PC-3 (cell line): ENCODE results near the gene PPIF. TPM values are rescaled to one million over a fixed set of nuclear protein-coding genes. Genes with fewer than 3 reads are reported as not detected.

Experiments used
- ATAC-seq: fragments of 200-7000 bp; cut with Tn5 transposase; 2 replicates; pipeline ENCODE4 v1.9.1; 2020; ENCODE audit warnings: mild to moderate bottlenecking, moderate library complexity
- BruUV-seq: library from RNA; stranded (reverse); fragments of 400-500 nt; replicated peaks from 2 replicates; lab custom pipeline; 2021; lab: Mats Ljungman, UMichigan
- CTCF ChIA-PET: fragments of 300-600 bp; sonication (Branson Sonifier 250); formaldehyde crosslinking; loops from one replicate; lab custom pipeline; 2022; ENCODE audit warnings: antibody characterized with exemption; lab: Charles Lee
- POLR2A ChIA-PET: fragments of 300-600 bp; sonication (Branson Sonifier 250); formaldehyde crosslinking; loops from one replicate; lab custom pipeline; 2022; ENCODE audit warnings: antibody characterized with exemption; ENCODE audit not compliant: unreplicated experiment; lab: Charles Lee
- DNase-seq: peaks from one replicate; pipeline ENCODE4 v3.0.0-alpha.2; 2015
- H2AFZ ChIP-seq: fragments of 300-600 bp; sonication (generic); 2 replicates; pipeline ENCODE4 v1.6.0; 2016; ENCODE audit warnings: antibody characterized with exemption, low read length
- H3F3A ChIP-seq: fragments of 300-600 bp; sonication (generic); one replicate; pipeline ENCODE4 v1.6.0; 2017; ENCODE audit warnings: antibody characterized with exemption, low read length, control low read depth, mild to moderate bottlenecking; ENCODE audit not compliant: unreplicated experiment
- H3K27ac ChIP-seq: fragments of 300-600 bp; sonication (generic); 2 replicates; pipeline ENCODE4 v1.5.1; 2016; ENCODE audit warnings: mild to moderate bottlenecking, low read length
- H3K27me3 ChIP-seq: fragments of 300-600 bp; sonication (generic); 2 replicates; pipeline ENCODE4 v1.6.1; 2016; ENCODE audit warnings: low read length, mixed read lengths
- H3K36me3 ChIP-seq: fragments of 300-600 bp; sonication (generic); 2 replicates; pipeline ENCODE4 v1.6.1; 2016; ENCODE audit warnings: low read depth, mixed run types, low read length, mixed read lengths
- H3K4me1 ChIP-seq: fragments of 300-600 bp; sonication (generic); 2 replicates; pipeline ENCODE4 v1.5.1; 2016; ENCODE audit warnings: low read length; ENCODE audit not compliant: insufficient read depth
- H3K4me2 ChIP-seq: fragments of 300-600 bp; sonication (generic); 2 replicates; pipeline ENCODE4 v1.6.0; 2016; ENCODE audit warnings: low read length
- H3K4me3 ChIP-seq: fragments of 300-600 bp; sonication (generic); 2 replicates; pipeline ENCODE4 v1.5.1; 2016; ENCODE audit warnings: mild to moderate bottlenecking, low read length, mixed read lengths
- H3K79me2 ChIP-seq: fragments of 300-600 bp; sonication (generic); 2 replicates; pipeline ENCODE4 v1.6.1; 2017; ENCODE audit warnings: low read length, mixed read lengths
- H3K9ac ChIP-seq: fragments of 300-600 bp; sonication (generic); 2 replicates; pipeline ENCODE4 v1.6.0; 2016; ENCODE audit warnings: mild to moderate bottlenecking, low read length
- H3K9me2 ChIP-seq: fragments of 300-600 bp; sonication (generic); replicated peaks from 2 replicates; pipeline ENCODE4 v1.6.1; 2016; ENCODE audit warnings: mixed run types, low read length, mixed read lengths
- H3K9me3 ChIP-seq: fragments of 300-600 bp; sonication (generic); 2 replicates; pipeline ENCODE4 v1.6.1; 2016; ENCODE audit warnings: low read length, mixed read lengths
- H4K20me1 ChIP-seq: fragments of 300-600 bp; sonication (generic); 2 replicates; pipeline ENCODE4 v1.6.1; 2016; ENCODE audit warnings: low read length, mixed read lengths
- EZH2 ChIP-seq: fragments of 300-600 bp; sonication (generic); IDR thresholded peaks from one replicate; pipeline ENCODE4 v1.6.1; 2017; ENCODE audit warnings: antibody characterized with exemption, mild to moderate bottlenecking, low read length; ENCODE audit not compliant: unreplicated experiment
- EZH2phosphoT487 ChIP-seq: fragments of 300-600 bp; sonication (generic); IDR thresholded peaks from 2 replicates; pipeline ENCODE4 v1.6.1; 2018; ENCODE audit warnings: mild to moderate bottlenecking, antibody characterized with exemption, low read length, borderline replicate concordance
- intact Hi-C: fragments of 100-400 bp; cut with micrococcal nuclease; formaldehyde crosslinking; loops from 2 replicates; pipeline ENCODE4 v1.9.0; 2023
- total RNA-seq: library from RNA; depleted of rRNA; stranded (reverse); fragments of >200 nt; gene quantifications from 2 replicates; pipeline ENCODE4 v1.2.3, GENCODE V29; 2014
- TF ChIP-seq, protein P1 (sequence below): fragments of 300-600 bp; sonication (generic); conservative IDR thresholded peaks from 2 replicates; pipeline ENCODE4 v1.5.1; 2017; ENCODE audit warnings: antibody characterized with exemption, low read depth, mild to moderate bottlenecking, low read length

The PPIF gene
- total RNA-seq, 1 experiment from 2014 or later: 381 TPM

DNA sequence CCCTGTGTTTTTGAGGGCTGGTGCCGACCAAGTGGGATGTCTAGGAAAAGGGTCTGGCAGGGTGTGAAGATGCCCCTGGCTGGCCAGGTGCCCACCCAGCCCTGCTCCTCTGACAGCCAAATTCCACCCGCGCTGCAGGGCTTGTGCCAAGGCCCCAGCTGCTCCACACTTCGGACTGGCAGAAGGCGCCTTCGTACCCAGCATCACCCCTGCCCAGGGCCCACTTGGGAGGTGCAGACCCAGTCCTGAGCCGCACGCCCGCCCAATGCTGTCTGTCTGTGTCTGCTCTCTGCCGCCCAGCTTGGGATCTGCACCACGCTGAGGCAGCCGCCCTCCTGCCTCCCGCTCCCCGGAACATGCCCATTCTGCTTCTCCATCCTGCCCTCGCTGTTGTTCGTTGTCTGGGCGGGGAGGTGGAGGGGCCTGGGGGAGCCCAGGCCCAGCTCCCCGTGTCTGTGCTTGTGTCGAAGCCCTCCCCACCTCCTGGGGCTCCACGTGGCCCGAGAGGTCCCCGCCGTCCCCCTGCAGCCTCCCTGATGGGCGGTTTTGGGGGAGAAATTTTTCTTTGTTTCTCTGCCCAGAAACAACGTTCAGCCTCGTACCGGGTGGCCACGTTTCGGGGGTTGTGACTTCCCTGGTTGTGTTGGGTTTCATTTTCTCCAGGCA lies 36.9 kb upstream of the PPIF start:
- no peak overlapping the region for H3K4me3 ChIP-seq
- H3K9me3 ChIP-seq: no peaks in the 10 kb centered on the region
- H3F3A ChIP-seq: no peaks in the 10 kb centered on the region
- H4K20me1 ChIP-seq: no peaks in the 10 kb centered on the region
- intact Hi-C loops: no loop called here
- H3K79me2 ChIP-seq: no peaks in the 10 kb centered on the region
- ChIA-PET CTCF (no interaction called here), POLR2A (interaction anchor here (0.7 kb wide), 1 partner anchor 345 kb away, joined by 10 read pairs; no protein-coding TSS in a partner anchor)
- no peak overlapping the region for H3K27ac ChIP-seq
- H2AFZ ChIP-seq: no peak overlapping the region
- ATAC-seq: no peak
- H3K9me2 ChIP-seq: no peaks in the 10 kb centered on the region
- H3K4me1 ChIP-seq: no peaks in the 10 kb centered on the region
- no peak for DNase-seq
- H3K4me2 ChIP-seq: no peak overlapping the region
- H3K27me3 ChIP-seq: no peaks in the 10 kb centered on the region
- H3K36me3 ChIP-seq: peaks cover 42% of the 10 kb centered on the region
- TF ChIP-seq EZH2: no peak
- TF ChIP-seq, protein P1, sequence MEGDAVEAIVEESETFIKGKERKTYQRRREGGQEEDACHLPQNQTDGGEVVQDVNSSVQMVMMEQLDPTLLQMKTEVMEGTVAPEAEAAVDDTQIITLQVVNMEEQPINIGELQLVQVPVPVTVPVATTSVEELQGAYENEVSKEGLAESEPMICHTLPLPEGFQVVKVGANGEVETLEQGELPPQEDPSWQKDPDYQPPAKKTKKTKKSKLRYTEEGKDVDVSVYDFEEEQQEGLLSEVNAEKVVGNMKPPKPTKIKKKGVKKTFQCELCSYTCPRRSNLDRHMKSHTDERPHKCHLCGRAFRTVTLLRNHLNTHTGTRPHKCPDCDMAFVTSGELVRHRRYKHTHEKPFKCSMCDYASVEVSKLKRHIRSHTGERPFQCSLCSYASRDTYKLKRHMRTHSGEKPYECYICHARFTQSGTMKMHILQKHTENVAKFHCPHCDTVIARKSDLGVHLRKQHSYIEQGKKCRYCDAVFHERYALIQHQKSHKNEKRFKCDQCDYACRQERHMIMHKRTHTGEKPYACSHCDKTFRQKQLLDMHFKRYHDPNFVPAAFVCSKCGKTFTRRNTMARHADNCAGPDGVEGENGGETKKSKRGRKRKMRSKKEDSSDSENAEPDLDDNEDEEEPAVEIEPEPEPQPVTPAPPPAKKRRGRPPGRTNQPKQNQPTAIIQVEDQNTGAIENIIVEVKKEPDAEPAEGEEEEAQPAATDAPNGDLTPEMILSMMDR: no peak
- TF ChIP-seq EZH2phosphoT487: no peak
- BruUV-seq: no TSS peak
- no peak overlapping the region for H3K9ac ChIP-seq

DNA sequence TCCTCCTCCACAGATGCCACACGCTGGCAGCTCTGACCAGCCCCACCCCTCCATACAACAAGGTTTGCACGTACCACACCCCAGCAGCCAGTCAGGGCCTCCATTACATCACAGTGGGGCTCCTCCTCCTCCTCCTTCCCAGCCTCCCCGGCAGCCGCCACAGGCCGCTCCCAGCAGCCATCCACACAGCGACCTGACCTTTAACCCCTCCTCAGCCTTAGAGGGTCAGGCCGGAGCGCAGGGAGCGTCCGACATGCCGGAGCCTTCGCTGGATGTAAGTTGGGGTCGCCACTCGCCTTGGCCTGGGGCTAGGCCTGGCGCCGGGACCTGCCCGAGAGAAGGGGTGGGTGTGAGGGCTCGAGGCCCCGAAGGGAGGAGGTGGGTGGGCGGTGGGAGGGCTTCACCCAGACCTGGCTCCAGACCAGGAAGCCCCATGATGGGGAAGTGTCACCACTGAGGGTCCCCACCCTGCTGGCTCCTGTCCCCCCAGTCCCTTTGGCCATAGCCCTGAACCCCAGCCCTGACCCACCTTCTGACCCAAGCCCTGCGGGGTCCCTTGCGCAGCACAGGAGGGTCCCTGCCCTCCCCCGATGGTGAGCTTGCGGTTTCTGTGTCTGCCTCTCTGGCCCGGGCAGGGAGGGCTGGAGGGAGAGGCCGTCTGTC lies 36.2 kb upstream of the PPIF start:
- Histone ChIP-seq H3K4me3 (no peak overlapping the region), H4K20me1 (no peaks in the 10 kb centered on the region), H3K9me2 (no peaks in the 10 kb centered on the region), H3K4me1 (no peaks in the 10 kb centered on the region), H3F3A (peaks cover 3% of the 10 kb centered on the region), H3K9me3 (no peaks in the 10 kb centered on the region), H3K27me3 (no peaks in the 10 kb centered on the region), H3K4me2 (no peak overlapping the region), H3K79me2 (no peaks in the 10 kb centered on the region), H3K36me3 (peaks cover 38% of the 10 kb centered on the region; the same call in 1 of the 2 replicates), H2AFZ (no peak overlapping the region), H3K9ac (no peak overlapping the region), H3K27ac (no peak overlapping the region)
- no peak for DNase-seq
- ChIA-PET POLR2A (no interaction called here), CTCF (no interaction called here)
- intact Hi-C loops: no loop called here
- no TSS peak for BruUV-seq
- ATAC-seq: no peak
- TF ChIP-seq, protein P1: no peak
- TF ChIP-seq EZH2: no peak
- no peak for TF ChIP-seq EZH2phosphoT487
